Stimulated activated CD8-positive, alpha-beta memory T cell treated with anti-CD3 and anti-CD28 coated beads, Interleukin-4, amount 100 ng/mL, for 48 hours (primary cell): ENCODE measurements around the gene ASMTL.
A peak's percentile ranks its signal among the peaks of the same experiment; 100 is the strongest.

ENCODE experiments used
- DNase-seq: peaks from one replicate; pipeline ENCODE4 v3.0.0-alpha.2; 2020

The ASMTL gene

DNA sequence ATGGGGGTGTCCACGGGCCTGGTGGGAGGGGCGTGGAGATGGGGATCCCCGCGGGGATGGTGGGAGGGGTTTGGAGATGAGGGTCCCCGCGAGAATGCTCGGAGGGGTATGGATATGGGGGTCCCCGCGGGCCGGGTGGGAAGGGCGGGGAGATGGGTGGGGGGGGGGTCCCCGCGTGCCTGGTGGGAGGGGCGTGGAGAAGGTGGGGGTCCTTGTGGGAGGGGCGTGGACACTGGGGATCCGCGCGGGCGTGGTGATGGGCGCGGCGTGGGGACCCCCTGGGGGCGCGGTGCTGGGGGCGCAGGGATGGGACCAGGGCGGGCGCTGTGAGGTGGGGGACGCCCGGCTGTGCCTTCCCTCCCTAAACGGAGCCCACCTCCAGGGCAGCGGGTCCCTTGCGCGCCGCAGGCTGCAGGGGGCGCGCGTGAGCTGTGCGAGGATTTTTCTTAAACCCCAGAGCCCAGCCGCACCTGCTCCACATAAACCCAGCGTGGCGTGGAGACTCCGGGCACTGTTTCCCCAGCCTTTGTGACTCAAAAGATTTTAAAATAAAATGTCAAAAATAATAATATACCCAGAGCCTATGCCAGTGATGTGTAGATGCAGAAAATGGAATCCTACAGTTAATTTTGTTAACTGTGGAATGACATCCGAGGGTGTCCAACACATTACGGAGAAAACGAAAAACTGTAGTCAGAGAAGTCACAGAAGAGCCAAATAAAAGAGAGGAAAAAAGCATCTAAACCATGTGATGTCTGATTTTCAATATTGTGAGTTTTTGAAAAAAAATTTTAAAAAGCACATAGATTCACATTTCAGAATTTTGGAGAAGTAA lies 1.5 kb upstream of the ASMTL start:
- DNase-seq = peak; percentile 98

DNA sequence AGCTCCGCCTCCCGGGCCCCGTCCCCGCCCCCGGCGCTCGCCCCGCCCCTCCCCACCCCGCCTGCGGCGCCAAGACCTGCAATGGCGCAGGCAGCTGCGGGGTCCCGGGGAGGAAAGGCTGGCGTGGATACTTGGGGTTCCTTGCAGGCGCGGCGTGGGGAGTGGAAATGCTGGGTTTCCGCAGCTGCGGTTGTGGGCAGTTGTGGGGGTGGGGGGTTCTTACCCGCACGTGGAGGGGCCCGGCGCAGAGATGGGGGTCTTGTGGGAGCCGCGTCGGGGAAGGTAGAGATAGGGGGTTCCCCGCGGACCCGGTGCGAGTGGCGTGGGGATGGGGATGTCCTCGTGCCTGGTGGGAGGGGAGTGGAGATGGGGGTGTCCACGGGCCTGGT lies 680 bp upstream of the ASMTL start:
- no peak for DNase-seq

DNA sequence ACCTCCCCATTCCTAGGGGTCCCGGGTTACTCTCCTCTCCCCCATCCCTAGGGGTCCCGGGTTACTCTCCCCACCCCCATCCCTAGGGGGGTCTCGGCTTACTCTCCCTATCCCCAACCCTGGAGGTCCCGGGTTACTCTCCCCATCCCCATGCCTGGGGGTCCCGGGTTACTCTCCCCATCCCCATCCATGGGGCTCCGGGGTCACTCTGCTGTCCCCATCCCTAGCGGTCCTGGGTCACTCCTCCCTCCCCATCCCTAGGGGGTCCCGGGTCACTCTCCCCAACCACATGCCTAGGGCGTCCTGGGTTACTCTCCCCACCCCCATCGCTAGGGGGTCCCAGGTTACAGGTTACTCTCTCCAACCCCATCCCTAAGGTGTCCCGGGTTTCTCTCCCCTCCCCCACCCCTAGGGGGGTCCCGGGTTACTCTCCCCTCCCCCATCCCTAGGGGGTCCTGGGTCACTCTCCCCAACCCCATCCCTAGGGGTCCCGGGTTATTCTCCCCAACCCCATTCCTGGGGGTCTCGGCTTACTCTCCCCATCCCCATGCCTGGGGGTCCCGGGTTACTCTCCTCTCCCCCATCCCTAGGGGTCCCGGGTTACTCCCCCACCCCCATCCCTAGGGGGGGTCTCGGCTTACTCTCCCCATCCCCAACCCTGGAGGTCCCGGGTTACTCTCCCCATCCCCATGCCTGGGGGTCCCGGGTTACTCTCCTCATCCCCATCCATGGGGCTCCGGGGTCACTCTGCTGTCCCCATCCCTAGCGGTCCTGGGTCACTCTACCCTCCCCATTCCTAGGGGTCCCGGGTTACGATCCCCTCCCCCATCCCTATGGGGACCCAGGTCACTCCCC lies 821 bp downstream of the ASMTL start:
- DNase-seq = peak; percentile 25

DNA sequence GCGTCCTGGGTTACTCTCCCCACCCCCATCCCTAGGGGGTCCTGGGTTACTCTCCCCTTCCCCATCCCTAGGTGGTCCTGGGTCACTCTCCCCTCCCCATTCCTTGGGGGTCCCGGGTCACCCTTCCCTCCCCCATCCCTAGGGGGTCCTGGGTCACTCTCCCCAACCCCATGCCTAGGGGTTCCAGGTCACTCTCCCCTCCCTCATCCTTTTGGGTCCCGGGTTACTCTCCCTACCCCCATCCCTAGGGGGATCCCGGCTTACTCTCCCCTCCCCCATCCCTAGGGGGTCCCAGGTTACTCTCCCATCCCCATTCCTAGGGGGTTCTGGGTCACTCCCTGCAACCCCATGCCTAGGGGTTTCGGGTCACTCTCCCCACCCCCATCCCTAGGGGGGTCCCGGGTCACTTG lies 1.5 kb downstream of the ASMTL start:
- DNase-seq = no peak

DNA sequence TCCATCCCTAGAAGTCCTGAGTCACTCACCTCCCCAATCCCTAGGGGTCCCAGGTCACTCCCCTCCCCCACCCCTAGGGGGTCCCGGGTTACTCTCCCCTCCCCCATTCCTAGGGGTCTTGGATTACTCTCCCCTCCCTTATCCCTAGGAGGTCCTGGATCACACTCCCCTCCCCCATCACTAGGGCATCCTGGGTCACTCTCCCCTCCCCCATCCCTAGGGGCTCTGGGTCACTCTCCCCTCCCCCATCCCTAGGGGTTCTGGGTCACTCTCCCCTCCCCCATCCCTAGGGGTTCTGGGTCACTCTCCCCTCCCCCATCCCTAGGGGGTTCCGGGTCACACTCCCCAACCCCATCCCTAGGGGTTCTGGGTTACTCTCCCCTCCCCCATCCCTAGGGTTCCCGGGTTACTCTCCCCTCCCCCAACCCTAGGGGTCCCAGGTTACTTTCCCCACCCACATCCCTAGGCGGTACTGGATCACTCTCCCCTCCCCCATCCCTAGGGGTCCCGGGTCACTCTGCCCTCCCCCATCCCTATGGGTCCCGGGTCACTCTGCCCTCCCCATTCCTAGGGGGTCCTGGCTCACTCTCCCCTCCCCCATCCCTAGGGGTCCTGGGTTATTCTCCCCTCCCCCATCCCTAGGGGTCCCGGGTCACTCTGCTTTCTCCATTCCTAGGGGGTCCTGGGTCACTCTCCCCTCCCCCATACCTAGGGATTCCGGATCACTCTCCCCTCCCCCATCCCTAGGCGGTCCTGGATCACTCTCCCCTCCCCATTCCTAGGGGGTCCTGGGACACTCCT lies 2.1 kb downstream of the ASMTL start:
- peak; percentile 23 for DNase-seq

DNA sequence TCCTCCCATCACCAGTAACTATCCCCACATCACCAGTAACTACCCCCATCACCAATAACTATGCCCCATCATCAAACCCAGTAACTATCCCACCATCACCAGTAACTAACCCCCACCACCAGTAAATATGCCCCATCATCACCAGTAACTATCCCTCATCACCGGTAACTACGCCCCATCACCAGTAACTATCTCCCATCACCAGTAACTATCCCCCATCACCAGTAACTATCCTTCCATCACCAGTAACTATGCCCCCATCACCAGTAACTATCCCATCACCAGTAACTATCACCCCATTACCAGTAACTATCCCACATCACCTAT lies 2.9 kb downstream of the ASMTL start:
- peak; percentile 6 for DNase-seq

DNA sequence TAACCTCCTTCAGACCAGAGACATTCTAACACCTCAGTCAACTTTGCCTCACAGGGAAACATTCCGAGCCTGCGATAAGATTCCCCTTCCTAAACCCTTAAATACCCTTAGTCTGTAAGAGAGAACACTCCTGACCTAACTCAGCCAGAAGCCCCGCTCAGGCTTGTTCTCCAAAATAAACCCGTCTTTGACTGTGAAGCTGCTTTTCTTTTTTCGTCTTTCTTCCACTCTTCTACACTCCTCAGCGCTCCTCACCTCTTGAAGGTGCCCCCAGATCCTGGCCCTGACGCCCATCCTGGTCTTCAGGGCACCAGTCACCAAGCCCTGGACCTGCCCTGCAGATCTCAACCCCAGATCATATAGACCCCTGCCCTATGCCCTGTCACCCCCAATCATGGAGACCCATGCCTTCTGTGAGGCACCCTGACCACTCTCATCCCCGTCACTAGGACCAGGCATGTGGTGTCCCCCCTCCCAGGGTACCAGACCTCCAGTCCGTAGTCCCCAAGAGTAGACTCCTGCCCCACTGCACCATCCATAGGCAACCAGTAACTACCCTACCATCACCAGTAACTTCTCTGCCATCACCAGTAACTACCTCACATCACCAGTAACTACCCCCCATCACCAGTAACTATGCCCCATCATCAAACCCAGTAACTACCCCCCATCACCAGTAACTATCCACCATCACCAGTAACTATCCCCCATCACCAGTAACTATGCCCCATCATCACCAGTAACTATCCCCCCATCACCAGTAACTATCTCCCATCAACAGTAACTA lies 3.5 kb downstream of the ASMTL start:
- peak; percentile 19 for DNase-seq

DNA sequence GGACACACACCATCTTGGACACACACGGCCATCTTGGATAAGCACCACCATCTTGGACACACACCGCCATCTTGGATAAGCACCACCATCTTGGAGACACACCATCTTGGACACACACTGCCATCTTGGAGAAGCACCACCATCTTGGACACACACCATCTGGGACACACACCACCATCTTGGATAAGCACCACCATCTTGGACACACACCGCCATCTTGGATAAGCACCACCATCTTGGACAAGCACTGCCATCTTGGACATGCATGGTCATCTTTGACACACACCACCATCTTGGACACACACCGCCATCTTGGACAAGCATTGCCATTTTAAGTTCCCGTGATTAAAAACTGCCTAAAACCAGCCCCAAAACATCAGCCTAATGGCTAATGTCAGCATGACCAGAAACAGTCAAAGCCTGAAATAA lies 4.1 kb downstream of the ASMTL start:
- DNase-seq = peak; percentile 14

DNA sequence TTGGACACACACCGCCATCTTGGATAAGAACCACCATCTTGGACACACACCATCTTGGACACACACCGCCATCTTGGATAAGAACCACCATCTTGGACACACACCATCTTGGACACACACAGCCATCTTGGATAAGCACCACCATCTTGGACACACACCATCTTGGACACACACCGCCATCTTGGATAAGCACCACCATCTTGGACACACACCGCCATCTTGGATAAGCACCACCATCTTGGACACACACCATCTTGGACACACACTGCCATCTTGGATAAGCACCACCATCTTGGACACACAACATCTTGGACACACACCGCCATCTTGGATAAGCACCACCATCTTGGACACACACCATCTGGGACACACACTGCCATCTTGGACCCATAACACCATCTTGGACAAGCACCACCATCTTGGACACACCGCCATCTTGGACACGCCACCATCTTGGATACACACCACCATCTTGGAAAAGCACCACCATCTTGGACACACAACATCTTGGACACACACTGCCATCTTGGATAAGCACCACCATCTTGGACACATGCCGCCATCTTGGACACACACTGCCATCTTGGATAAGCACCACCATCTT lies 4.6 kb downstream of the ASMTL start:
- DNase-seq = peak; percentile 13

DNA sequence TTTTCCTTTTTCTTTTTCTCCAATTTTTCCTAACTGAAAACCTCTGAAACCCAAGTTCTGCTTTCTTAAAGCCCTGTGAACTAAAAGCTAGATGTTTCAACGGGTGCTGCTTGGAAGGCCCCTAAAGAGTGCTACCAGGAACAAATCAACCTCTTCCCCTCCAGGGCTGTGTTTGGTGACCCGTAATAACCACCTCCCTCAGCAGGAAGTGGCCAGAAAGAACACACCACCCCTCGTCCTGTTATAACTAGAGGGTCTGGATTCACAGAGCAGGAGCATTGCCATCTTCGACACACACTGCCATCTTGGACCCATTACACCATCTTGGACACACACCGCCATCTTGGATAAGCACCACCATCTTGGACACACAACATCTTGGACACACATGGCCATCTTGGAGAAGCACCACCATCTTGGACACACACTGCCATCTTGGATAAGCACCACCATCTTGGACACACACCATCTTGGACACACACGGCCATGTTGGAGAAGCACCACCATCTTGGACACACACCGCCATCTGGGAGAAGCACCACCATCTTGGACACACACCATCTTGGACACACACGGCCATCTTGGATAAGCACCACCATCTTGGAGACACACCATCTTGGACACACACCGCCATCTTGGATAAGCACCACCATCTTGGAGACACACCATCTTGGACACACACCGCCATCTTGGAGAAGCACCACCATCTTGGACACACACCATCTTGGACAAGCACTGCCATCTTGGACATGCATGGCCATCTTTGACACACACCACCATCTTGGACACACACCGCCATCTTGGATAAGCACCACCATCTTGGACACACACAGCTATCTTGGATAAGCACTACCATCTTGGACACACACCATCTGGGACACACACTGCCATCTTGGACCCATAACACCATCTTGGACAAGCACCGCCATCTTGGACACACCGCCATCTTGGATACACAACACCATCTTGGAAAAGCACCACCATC lies 5.4 kb downstream of the ASMTL start:
- peak; percentile 23 for DNase-seq

DNA sequence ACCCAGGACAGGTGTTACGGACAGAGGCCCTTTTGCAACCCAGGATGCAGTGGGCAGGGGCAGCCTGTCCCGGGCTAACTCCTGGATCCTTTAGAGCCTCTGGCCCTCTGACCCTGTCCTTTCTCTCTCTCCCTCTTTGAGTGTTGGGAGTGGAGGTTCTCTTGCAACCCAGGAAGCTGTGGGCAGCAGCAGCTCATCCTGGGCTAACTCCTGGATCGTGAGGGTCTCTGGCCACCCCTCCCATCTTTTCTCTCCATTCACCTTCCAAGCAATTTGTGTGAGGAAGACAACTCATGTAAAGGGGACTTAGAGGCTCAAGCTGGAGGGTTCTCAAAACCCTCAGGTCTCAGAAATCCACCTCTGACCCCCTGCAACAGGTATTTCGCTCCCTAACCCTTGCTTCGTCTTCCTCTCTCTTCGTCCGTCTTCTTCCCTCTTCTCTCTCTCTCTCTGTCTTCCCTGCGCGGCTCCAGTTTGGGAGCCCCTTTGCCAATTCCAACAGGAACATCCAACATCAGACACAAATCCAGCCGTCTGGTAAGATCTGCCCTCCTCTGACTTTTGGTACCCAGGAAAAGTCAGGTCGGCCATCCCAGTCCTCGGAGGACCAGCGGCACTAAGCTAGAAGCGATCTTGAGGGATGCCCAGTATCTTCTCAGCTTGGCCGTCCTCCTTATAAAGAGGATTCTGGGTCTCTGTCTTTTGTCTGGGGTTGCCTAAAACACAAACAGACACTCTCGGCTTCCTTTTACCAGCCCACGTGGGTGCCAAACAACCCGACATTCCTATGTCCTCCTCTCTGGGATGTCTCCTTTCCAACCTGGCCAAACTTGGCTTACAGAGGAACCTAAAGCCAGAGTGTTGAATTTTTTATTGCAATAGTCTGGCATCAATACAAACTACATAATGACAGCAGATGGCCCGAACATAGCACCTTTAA lies 7.9 kb downstream of the ASMTL start:
- DNase-seq = peak; percentile 16

DNA sequence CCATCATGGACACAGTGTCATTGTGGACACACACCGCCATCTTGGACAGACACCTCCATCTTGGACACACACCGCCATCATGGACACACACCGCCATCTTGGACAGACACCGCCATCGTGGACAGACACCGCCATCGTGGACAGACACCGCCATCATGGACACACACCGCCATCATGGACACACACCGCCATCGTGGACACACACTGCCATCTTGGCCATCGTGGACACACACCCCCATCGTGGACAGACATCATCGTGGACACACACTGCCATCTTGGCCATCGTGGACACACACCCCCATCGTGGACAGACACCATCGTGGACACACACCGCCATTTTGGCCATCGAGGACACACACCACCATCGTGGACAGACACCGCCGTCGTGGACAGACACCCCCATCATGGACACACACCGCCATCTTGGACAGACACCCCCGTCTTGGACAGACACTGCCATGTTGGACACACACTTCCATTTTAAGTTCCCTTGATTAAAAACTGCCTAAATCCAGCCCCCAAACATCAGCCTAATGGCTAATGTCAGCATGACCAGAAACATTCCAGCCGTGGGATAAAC lies 9.1 kb downstream of the ASMTL start:
- peak; percentile 10 for DNase-seq

DNA sequence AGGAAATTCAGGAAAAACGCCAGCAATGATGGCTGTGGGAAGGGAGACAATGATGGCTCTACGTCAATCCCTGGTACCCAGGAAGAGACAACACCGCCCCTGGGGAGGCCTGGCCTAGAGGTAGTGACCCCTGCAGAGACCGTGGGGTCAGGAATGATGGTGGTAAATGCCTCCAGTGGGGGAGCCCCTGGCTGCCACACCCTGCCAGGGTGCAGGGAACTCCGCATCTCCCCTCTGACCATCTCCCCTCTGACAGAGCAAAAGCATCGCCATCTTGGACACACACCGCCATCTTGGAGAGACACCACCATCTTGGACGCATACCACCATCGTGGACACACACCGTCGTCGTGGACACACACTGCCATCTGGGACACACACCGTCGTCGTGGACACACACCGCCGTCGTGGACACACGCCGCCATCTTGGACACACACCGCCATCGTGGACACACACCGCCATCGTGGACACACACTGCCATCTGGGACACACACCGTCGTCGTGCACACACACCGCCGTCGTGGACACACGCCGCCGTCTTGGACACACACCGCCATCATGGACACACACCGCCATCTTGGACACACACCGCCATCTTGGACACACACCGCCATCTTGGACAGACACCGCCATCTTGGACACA lies 9.9 kb downstream of the ASMTL start:
- DNase-seq = peak; percentile 10

DNA sequence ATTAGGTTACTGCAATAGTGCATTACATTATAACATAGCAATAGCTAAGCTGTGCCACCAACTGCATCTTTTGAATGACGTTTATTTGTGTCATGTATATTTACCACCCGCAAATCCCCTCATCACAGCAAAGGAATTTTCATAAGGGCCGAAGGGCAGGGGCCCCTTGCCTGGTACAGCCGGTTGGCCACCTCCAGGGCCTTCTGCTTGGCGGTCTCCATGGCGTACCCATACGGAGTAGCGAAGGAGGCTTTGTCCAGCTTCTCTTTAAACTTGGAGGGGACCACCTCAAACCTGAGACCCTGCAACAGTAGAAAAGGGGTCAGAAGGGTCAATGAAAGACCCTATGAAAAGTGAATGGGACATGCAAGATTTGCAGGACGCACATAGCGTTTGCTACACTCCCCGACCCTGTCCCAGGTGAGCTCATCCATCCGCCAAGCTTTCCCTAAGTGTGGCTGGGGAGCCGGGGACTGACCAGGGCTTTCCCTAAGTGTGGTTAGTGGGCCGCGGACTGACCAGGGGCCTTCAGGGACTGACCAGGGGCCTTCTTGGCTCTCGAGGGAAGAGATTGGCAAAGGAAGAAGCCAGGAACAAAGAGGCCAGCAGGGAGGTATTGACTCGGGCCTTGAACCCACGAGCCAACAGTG lies 10.6 kb downstream of the ASMTL start:
- peak; percentile 7 for DNase-seq

DNA sequence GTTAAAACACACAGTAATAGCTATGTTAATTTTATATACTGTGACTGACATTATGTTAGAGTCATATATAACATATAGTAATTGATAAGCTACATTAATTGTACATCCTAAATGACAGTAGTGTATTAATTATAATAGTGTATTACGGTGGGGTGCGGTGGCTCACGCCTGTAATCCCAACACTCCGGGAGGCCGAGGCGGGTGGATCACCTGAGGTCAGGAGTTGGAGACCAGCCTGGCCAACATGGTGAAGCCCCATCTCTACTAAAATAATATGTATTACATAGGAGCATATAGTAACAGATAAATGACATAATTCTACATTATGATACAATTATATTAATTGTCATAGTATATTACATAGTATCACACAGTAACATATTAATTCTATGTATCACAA lies 12.2 kb downstream of the ASMTL start:
- peak; percentile 7 for DNase-seq

DNA sequence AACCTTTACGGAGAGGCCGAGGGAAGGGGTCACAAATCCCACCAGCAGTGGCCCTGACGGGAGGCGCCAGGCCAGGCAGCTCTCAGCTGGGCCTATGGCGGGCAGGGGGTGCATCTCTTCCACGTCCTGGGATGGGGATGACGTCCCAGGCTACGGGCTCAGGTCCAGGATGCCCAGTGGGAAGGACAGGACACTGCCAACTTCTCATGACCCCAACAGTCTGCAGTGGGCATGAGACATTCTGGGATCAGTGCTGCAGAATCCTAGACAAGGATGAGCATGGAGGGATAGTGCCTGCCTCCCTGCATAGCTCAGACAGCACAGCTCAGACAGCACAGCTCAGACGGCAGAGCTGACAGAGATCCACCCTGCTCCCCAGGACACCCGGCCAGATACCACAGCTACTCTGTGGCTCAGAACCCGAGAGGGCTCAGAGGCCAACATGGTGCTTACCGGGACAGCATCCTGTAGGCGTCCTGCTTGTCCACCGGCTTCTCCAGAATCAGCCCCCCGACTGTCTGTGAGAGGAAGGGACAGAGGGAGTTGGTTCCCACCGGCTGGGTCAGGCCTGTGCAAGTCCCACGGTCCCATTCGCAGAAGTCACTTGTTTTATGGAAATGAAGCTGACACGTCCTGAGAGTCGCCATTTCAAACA lies 17.3 kb downstream of the ASMTL start:
- no peak for DNase-seq

DNA sequence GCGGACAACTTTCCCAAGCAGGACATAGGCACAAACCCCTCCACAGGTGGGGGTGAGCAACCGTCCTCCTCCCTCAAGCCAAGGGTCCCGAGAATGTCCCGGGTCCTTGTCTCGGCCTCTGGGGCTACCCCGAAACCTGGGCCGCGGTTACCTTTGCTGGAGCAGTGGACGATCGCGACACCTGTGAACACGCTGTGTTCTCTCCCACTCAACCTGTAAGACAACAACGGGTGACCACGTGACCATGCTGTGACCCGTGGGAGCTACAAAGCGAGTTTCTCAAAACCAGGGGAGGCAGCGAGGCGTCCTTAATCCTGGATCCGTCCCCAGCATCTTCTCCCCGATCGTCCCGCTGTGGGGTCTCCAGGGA lies 17.9 kb downstream of the ASMTL start:
- DNase-seq = no peak
